GM08714 (cell line): ENCODE measurements around the gene MMD2.
A peak's percentile ranks its signal among the peaks of the same experiment; 100 is the strongest.

Experiments used
- H3K4me3 ChIP-seq: fragments of 200-500 bp; sonication (Bioruptor generic); 2 replicates; pipeline ENCODE4 v1.5.1; 2014; ENCODE audit warnings: mild to moderate bottlenecking, low read length, inconsistent platforms
- ZNF274 ChIP-seq: IDR thresholded peaks from 2 replicates; pipeline ENCODE4 v1.6.1; 2012; ENCODE audit warnings: mild to moderate bottlenecking, low read depth, low read length

The MMD2 gene

DNA sequence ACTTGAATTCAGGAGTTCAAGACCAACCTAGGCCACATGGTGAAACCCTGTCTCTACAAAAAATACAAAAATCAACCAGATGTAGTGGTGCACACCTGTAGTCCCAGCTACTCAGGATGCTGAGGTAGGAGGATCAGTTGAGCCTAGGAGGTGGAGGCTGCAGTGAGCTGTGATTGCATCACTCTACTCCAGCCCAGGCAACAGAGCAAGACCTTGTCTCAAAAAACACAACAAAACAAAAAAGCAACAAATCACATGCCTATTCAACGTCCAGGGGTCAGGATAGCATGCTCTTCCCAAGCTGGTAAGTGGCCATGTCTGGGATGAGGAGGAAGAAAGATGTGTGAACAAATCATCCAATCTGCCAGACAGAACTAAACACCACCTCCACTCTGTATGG, 69.3 kb downstream of the MMD2 start:
- no peak overlapping the region for H3K4me3 ChIP-seq
- TF ChIP-seq ZNF274, result no peak

DNA sequence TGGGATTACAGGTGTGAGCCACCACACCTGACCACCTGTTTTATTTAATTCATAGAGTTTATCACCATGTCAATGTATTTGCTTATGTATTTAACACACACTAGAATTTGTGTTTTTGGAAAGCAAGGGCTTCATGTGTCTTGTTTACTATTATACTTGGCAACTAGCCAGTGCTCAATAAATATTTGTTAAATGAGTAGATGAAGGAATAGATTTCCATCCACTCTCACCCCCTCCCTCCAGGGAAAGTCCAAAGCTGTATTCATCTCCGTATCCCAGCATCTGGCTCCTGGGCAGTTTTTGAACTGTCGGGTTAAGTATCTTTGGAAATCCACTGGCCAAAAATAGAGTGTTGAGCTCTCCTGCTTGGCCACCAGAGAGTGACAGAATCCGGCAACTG, 70.8 kb downstream of the MMD2 start:
- no peak overlapping the region for H3K4me3 ChIP-seq
- TF ChIP-seq ZNF274, result no peak

DNA sequence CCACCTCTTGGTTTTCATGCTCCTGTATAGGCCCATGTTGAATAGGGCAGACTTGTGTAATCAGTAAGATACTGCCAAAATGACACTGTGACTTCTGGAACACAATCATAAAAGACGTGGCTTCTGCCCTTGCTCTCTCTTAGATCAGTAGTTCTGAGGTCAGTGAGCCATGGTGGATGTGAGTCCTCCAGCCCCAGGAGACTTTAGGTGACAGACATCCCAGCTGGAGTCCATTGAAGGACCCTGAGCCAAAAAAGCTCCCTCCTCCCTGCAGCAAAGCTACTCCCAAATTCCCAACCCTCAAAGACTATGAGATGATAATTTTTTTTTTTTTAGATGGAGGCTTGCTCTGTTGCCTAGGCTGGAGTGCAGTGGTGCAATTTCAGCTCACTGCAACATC, 72.3 kb downstream of the MMD2 start:
- TF ChIP-seq ZNF274, result no peak
- H3K4me3 ChIP-seq, result no peak overlapping the region

DNA sequence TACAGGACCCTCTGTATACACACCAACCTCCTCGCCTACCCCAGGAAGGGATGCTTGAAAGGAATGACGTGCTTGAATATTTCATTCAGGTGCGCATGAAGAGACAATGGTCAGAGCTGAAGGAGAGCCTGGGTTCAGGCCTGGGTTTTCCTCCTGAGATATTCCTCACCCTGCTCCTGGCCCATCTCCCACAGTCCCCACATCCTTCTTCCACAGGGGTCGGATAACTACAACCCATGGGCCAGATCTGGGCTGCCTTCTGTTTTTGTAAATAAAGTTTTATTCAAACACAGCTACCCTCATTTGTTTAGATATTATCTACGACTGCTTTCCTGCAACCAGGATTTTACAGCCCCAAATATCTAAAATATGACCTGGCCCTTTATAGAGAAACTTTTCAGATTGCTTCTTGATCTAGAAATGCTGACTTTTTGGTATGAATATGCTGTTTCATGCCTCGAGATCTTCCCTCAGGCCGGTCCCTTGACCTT, 73.6 kb downstream of the MMD2 start:
- H3K4me3 ChIP-seq, result no peak overlapping the region
- TF ChIP-seq ZNF274, result no peak

DNA sequence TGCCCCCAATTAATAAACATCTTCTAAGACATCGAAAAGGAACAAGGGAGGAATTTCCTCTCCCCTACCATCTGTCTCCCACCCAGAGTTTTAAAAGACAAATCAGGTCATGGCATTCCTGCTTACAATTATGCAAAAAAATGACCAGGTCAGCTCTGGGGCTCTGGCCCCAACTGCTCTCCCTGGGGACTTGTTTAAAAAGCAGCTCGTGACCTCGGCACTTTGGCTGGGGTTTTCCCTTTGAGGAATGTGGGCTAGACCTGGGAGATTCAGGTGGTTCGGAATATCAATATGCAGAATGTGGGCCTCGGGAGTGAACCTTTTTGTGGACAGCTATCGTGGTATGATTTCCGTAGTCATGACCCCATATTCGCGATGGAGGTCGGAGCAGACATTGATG, 74.8 kb downstream of the MMD2 start:
- no peak for TF ChIP-seq ZNF274
- H3K4me3 ChIP-seq, result no peak overlapping the region

DNA sequence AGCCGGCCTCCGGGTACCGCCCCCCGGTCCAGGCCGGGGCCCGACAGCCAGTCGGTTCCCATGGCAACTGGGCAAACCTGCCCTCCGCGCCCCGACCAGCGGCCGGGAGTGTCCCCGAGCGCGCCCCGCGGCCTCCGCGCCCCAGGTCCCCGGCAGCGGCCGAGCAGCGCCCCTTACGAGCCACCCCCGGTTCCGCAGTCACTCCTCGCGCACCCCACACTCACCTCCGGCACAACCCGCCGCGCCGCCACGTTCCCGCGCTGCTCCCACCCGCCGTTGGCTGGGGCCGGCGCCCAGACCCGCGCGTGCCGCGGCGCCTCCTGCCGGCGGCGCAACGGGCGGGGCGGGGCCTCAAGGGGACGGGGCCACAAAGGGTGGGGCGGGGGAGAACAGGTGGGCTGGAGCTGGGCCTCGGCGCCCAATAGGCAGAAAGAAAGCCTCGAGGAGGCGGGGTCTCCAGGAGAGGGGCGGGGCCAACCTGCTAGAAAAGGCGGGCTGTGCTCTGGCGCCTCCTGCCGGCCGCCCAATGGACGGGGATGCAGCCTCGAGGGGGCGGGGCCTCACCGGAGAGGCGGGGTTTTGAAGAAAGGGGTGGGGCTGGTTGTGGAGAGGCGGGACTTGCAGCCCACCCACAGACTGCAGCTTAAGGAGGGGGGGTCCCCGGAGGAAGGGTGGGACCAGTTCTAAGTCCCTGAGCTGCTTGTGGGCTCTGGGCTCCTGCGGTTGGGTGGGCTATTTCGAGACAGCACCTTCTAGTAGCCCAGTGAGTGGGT, 75.4 kb downstream of the MMD2 start, which contains the start of gene RADIL:
RADIL (minus strand) TSS at position 345 of the 773 bp plus-strand sequence. CDS start 5,577 bp downstream, outside the sequence.
- H3K4me3 ChIP-seq, result peak within 1 kb of the TSS; percentile 29; the same call in 1 of the 2 replicates
- TF ChIP-seq ZNF274, result no peak

DNA sequence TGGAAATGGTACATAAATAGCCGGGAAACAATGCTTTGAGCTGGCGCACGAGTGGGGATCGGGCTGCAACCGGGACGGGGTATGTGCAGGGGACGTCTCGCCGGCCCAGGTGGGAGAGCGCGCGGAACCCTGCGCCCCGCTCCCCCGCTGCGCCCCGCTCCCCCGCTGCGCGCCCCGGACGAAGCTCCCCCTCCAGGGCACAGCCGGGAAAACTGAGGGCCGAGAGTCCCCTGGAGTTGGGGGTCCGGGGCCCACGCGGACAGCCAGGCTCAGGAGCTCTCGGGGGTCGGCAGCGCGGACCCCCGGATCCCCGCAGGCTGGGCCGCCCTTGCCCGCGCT, 76.0 kb downstream of the MMD2 start:
- TF ChIP-seq ZNF274, result no peak
- peak overlapping the region; percentile 29; the same call in 1 of the 2 replicates for H3K4me3 ChIP-seq

DNA sequence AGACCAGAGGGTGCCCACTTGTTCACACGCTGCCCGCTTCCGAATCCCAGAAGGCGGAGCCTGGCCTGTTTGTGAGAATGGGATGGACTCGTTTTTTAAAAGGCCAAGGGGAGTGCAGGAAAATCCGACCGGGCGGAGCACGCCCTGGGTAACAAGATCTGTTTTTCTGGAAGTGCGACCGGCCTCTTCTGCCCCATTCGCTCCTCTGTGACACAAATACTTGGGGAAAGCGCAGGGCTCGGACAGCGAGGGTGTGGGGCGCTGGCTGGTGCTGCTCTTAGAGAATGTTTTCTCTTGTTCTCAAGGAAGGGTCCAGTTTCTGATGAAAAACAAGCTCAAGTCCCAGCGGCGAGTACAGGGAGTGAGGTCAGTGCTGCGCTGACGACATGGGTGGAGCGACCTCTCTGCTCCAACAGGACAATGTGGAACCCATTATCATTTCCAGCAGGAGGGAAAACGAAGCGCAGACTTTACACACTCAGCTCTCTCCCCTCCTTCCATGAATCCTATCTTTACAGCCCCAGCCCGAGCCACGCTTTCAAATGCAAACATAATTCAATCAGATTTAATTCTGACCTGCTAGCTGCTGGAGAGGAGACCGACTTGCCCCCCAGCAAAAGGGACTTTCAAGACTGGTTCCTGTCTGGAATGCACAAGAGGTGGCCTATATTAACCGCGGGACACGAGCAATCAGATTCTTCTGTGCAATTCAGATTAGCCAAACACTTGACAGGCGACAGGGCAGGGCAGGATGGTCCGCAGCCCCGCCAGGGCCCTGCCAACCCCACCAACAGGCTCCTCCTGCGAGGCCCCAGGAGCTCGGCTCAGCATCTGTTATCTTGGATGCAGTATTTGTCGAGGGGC, 76.6 kb downstream of the MMD2 start:
- no peak for TF ChIP-seq ZNF274
- H3K4me3 ChIP-seq, result no peak overlapping the region

DNA sequence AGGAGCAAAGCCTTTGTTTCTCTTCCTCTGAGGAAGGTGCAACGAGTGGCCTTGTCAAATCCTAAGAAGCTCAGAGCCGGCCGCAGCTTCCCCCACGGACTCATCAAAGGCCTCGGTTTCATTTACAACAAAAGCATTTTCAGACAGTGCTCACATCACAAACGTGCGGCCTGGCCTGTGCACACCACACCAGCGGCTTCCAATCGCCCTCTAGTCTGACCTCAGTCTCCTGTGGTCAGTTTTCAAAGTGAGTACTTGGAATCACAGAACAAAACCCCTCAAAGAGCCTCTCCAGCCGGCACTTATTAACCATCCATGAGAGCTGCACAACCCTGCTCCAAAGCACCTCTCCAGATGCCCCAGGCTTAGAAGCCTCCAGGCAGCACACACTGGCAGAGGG, 78.8 kb downstream of the MMD2 start:
- no peak overlapping the region for H3K4me3 ChIP-seq
- no peak for TF ChIP-seq ZNF274

DNA sequence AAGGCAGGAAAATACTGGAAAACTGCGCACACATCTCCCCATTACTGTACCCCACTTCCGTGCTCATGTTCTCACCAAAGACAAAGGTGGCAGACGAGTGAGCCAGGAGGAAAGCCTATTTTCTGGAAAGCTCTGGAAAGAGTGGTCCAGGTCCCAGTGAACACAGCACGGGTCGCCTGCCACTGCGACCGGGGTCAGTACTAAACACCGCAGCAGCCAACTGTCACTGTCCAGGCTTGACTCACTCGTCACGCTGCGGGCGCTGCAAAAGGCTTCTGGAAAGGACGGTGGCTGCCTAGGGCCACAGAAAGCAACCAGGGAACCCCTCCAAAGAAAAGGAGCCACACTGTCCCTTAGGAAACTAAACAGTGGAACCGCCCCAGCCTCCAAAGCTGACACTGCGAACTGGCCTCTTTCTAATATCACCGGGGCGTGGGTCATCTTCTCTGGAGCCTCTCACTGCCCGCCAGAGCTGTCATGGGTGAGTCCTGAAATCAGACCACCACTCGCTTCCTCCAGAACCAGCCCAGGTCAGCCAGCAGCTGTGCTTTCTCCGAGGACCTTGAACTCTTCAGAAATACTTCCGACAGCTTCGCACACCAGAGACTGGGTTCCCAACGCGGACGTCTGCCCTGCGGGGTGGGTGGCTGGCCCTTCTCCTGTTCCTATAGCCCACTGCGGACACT, 79.4 kb downstream of the MMD2 start:
- H3K4me3 ChIP-seq, result no peak overlapping the region
- TF ChIP-seq ZNF274, result no peak

DNA sequence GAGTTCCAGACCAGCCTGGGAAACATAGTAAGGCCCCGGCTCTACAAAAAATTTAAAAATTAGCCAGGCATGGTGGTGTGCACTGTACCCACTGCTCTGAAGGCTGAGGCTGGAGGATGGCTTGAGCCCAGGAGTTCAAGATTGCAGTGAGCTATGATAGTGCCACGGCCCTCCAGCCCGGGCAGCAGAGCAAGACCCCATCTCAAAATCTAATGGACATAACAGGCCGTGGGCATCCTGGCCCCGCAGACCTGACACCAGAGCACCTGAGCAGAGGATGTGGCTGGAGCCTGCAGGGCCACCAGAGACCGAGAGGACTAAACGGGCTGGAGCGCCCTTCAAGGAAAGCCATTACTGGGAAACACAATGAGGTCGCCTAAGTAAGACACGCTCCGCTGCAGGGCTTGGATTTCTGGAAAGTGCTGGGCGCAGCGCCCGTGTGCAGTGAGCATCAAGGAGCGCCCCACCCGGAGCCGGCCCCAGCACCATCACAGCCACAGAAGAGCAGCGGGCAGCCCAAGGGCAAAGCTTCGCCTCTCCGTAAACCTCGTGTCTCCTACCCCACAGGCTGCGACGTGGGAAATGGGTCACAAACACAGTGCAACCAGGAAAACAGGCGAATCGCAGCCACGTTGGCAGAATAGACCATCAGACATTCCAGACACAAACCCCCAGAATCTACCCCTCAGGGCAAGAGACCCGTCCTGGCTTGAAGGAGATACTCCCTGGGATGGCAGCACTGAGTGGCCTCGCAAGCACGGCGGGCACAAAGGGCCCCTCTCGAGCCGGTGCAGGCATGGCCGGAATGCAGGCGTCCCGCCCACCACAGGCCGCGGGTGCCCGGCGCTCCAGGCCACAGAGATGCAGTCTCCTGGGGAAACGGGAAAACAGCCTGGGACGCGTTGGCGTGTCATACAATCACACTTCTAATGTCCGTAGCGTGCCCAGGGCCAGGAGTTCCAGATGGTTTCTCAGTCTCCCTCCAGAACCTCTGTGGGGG, 80.4 kb downstream of the MMD2 start:
- H3K4me3 ChIP-seq, result no peak overlapping the region
- no peak for TF ChIP-seq ZNF274

DNA sequence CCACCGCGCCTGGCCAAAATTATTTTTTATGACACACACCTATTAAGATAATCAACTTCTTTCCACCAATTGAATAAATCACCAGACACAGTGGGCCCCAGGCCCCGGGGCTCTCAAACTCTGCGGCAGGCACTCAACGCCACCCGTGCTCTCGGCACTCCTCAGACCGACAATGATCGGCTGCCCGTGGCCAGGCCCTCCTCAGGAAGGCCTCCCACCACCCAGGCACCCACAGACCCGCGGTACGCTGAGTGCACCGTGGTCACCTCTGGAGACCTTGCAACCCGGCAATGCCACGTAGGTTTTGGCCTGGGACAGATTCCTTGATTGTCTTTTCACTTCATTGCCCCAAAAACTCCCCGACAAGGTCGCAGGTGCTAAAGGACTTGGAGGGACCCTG, 82.4 kb downstream of the MMD2 start:
- H3K4me3 ChIP-seq, result no peak overlapping the region
- TF ChIP-seq ZNF274, result no peak

DNA sequence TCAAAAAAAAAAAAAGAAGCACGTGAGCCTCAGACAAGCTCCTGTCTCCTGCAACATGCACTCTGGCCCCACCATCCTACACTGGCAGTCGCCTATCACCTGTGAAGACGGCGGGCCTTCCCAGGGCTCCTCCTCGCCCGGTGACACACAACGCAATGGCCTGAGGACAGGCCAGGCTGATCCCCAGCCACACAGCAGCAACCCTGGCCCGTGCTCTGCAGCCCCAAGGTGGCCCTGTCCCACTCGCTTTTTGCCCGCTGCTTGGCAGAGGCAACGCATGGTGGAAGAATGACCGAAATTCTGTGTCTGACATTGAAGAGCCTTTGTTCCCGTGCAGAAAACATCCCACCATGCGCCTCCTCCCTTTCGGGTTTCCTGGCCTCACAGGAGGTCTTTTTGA, 83.6 kb downstream of the MMD2 start:
- no peak for TF ChIP-seq ZNF274
- no peak overlapping the region for H3K4me3 ChIP-seq
